H9 (cell line): ENCODE results near the gene ATP2A2. TPM values are rescaled to one million over a fixed set of nuclear protein-coding genes. Genes with fewer than 3 reads are reported as not detected.
A peak's percentile ranks its signal among the peaks of the same experiment; 100 is the strongest.
"Not testable (repeated sequence)": the region's sequence is repeated elsewhere in the genome, so short reads cannot be mapped to it uniquely, and the experiment has no call there.

Experiments used
- DNase-seq: peaks from one replicate; pipeline ENCODE4 v3.0.0-alpha.2; 2017
- H2AFZ ChIP-seq: one replicate; pipeline ENCODE4 v1.6.1; 2013; ENCODE audit warnings: mild to moderate bottlenecking, low read length, control low read depth, moderate library complexity
- H2AK5ac ChIP-seq: 2 replicates; pipeline ENCODE4 v1.6.1; 2013; ENCODE audit warnings: low read length, control low read depth, mixed read lengths; ENCODE audit not compliant: insufficient read length
- H2BK120ac ChIP-seq: one replicate; pipeline ENCODE4 v1.6.1; 2013; ENCODE audit warnings: low read depth, mild to moderate bottlenecking, low read length, control low read depth, inconsistent platforms; ENCODE audit not compliant: poor library complexity, severe bottlenecking
- H2BK12ac ChIP-seq: 2 replicates; pipeline ENCODE4 v1.6.1; 2013; ENCODE audit warnings: low read length, control low read depth, mixed read lengths, low read depth; ENCODE audit not compliant: insufficient read length
- H2BK15ac ChIP-seq: 2 replicates; pipeline ENCODE4 v1.6.1; 2013; ENCODE audit warnings: low read depth, low read length, control low read depth
- H2BK20ac ChIP-seq: one replicate; pipeline ENCODE4 v1.6.1; 2013; ENCODE audit warnings: low read depth, mild to moderate bottlenecking, low read length, control low read depth, inconsistent platforms; ENCODE audit not compliant: poor library complexity, severe bottlenecking
- H2BK5ac ChIP-seq: 2 replicates; pipeline ENCODE4 v1.6.1; 2013; ENCODE audit warnings: low read length, control low read depth, mixed read lengths; ENCODE audit not compliant: insufficient read length
- H3K14ac ChIP-seq: 2 replicates; pipeline ENCODE4 v1.6.1; 2013; ENCODE audit warnings: low read length, control low read depth; ENCODE audit not compliant: insufficient read depth
- H3K18ac ChIP-seq: 2 replicates; pipeline ENCODE4 v1.6.1; 2013; ENCODE audit warnings: low read depth, mild to moderate bottlenecking, mixed read lengths, low read length, control low read depth; ENCODE audit not compliant: insufficient read length
- H3K23ac ChIP-seq: 2 replicates; pipeline ENCODE4 v1.6.1; 2013; ENCODE audit warnings: low read length, control low read depth, mixed read lengths, low read depth; ENCODE audit not compliant: insufficient read length
- H3K23me2 ChIP-seq: 2 replicates; pipeline ENCODE4 v1.6.1; 2013; ENCODE audit warnings: low read depth, mild to moderate bottlenecking, mixed read lengths, low read length, control low read depth; ENCODE audit not compliant: insufficient read length, poor library complexity, severe bottlenecking
- H3K27ac ChIP-seq: 2 replicates; pipeline ENCODE4 v1.5.1; 2013; ENCODE audit warnings: low read length, control low read depth, mixed read lengths, low read depth; ENCODE audit not compliant: insufficient read length
- H3K27me3 ChIP-seq: 2 replicates; pipeline ENCODE4 v1.6.1; 2013; ENCODE audit warnings: low read length, control low read depth, inconsistent platforms; ENCODE audit not compliant: insufficient read depth
- H3K4ac ChIP-seq: 2 replicates; pipeline ENCODE4 v1.6.1; 2013; ENCODE audit warnings: low read depth, mild to moderate bottlenecking, control low read depth, inconsistent platforms, low read length, moderate library complexity
- H3K4me1 ChIP-seq: 2 replicates; pipeline ENCODE4 v1.6.1; 2013; ENCODE audit warnings: low read length, control low read depth, inconsistent platforms; ENCODE audit not compliant: insufficient read depth
- H3K4me2 ChIP-seq: 2 replicates; pipeline ENCODE4 v1.6.1; 2013; ENCODE audit warnings: low read length, control low read depth, mixed read lengths; ENCODE audit not compliant: insufficient read length, insufficient read depth
- H3K56ac ChIP-seq: 2 replicates; pipeline ENCODE4 v1.6.1; 2013; ENCODE audit warnings: low read depth, mild to moderate bottlenecking, mixed read lengths, low read length, control low read depth; ENCODE audit not compliant: insufficient read length
- H3K79me1 ChIP-seq: 2 replicates; pipeline ENCODE4 v1.6.1; 2013; ENCODE audit warnings: low read depth, mild to moderate bottlenecking, moderate library complexity, low read length, control low read depth, inconsistent platforms; ENCODE audit not compliant: insufficient read depth, poor library complexity, severe bottlenecking
- H3K79me2 ChIP-seq: 2 replicates; pipeline ENCODE4 v1.6.1; 2013; ENCODE audit warnings: low read length, control low read depth, inconsistent platforms; ENCODE audit not compliant: insufficient read depth
- H3K9ac ChIP-seq: 2 replicates; pipeline ENCODE4 v1.6.1; 2013; ENCODE audit warnings: low read length, control low read depth, mixed read lengths; ENCODE audit not compliant: insufficient read length; ENCODE audit errors: extremely low read depth
- H3K9me3 ChIP-seq: one replicate; pipeline ENCODE4 v1.6.1; 2013; ENCODE audit warnings: low read depth, low read length, inconsistent platforms; ENCODE audit not compliant: control insufficient read depth
- H3T11ph ChIP-seq: one replicate; pipeline ENCODE4 v1.6.1; 2013; ENCODE audit warnings: mild to moderate bottlenecking, low read length, control low read depth, inconsistent platforms
- H4K20me1 ChIP-seq: one replicate; pipeline ENCODE4 v1.6.1; 2013; ENCODE audit not compliant: control insufficient read depth, insufficient read length, insufficient read depth
- H4K5ac ChIP-seq: 2 replicates; pipeline ENCODE4 v1.6.1; 2013; ENCODE audit warnings: low read depth, mild to moderate bottlenecking, mixed read lengths, low read length, control low read depth; ENCODE audit not compliant: insufficient read length
- H4K8ac ChIP-seq: replicated peaks from 2 replicates; pipeline ENCODE4 v1.6.1; 2013; ENCODE audit warnings: low read length, control low read depth, mixed read lengths, low read depth; ENCODE audit not compliant: insufficient read length
- H4K91ac ChIP-seq: 2 replicates; pipeline ENCODE4 v1.6.1; 2013; ENCODE audit warnings: low read depth, mild to moderate bottlenecking, moderate library complexity, mixed read lengths, low read length, control low read depth; ENCODE audit not compliant: insufficient read length
- H3K27ac Mint-ChIP-seq, 3 experiments: 2 replicates in 2 of 3; 3 replicates in 1 of 3; pipeline ENCODE4 v1.8.0; 2020 to 2021; ENCODE audit warnings: mixed read lengths in 3 of 3, mild to moderate bottlenecking in 1 of 3, moderate library complexity in 1 of 3
- H3K27me3 Mint-ChIP-seq: 2 replicates; pipeline ENCODE4 v1.8.0; 2021; ENCODE audit warnings: low read depth, mild to moderate bottlenecking, moderate library complexity, mixed read lengths
- H3K36me3 Mint-ChIP-seq, 3 experiments: 2 replicates in 2 of 3; 3 replicates in 1 of 3; pipeline ENCODE4 v1.8.0; 2020 to 2021; ENCODE audit warnings: low read depth in 3 of 3, mixed read lengths in 3 of 3; ENCODE audit not compliant: insufficient read depth in 1 of 3
- H3K4me1 Mint-ChIP-seq, 2 experiments: 2 replicates each; pipeline ENCODE4 v1.8.0; 2020; ENCODE audit warnings: mixed read lengths in 2 of 2
- H3K4me3 Mint-ChIP-seq, 2 experiments: 2 replicates in 1 of 2; 3 replicates in 1 of 2; pipeline ENCODE4 v1.8.0; 2020 to 2021; ENCODE audit warnings: mild to moderate bottlenecking in 2 of 2, mixed read lengths in 2 of 2, moderate library complexity in 1 of 2
- H3K9me3 Mint-ChIP-seq, 2 experiments: 2 replicates in 1 of 2; 3 replicates in 1 of 2; pipeline ENCODE4 v1.8.0; 2020; ENCODE audit warnings: mild to moderate bottlenecking in 2 of 2, mixed read lengths in 2 of 2, moderate library complexity in 1 of 2
- WGBS: extraction: QIAGEN DNeasy Blood & Tissue Kit; methylation state at CpG from one replicate; pipeline ENCODE4 v1.1.7; 2013; ENCODE audit warnings: missing lambda C conversion rate, low lambda C conversion rate, mixed read lengths; ENCODE audit not compliant: insufficient read length; ENCODE audit errors: extremely low coverage; 5-methylcytosine and 5-hydroxymethylcytosine counted together
- total RNA-seq: library from RNA; stranded (reverse); gene quantifications from 2 replicates; pipeline ENCODE4 v1.2.1, GENCODE V29; 2021
- TF ChIP-seq, protein P1 (sequence below): fragments of 200-600 bp; sonication (generic); conservative IDR thresholded peaks from 3 replicates; pipeline ENCODE4 v1.8.0; 2021; ENCODE audit warnings: antibody characterized with exemption, mild to moderate bottlenecking

ATP2A2 gene
- total RNA-seq, 1 experiment from 2014 or later: 257 TPM

DNA sequence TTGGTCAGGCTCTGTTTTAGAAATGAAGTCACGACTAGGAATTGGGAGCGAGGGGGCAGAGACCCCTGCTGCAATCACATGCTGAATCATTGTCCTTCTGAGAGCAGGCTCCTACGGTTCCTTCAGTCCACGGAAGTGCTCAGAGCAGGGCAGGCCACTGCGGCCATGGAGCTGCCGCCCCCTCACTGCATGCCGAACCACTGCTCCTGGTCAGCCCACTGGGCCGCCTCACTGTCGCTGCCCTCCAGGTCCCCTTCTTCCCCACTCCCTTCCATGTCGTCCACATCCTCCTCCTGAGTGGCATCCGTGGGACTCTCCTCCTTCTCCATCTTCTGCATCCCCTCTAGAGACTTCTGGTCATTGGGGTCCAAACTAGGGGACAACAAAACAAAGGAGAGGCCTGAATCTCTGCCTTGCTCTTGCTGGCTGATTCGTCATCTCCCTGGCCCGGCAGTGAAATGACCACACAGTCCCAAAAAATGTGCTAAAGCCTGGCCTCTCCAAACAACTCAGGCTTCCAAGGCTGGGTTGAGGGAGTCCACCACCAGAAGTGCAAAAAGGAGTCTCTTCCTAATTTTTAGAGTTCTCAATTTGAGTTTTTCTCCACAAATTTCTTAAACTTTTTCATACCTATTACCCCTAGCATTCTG lies 93.0 kb downstream of the ATP2A2 start:
- Mint-ChIP-seq H3K36me3 (peaks cover 30 to 81% (median 64%) of the 10 kb centered on the region in 3 experiments), H3K27me3 (no peaks in the 10 kb centered on the region), H3K4me3 (no peak overlapping the region), H3K27ac (peak overlapping the region; percentile 29 to 79 (median 62); a peak in 3 of 7 replicates), H3K9me3 (no peaks in the 10 kb centered on the region), H3K4me1 (no peaks in the 10 kb centered on the region)
- Histone ChIP-seq H2BK5ac (no peak overlapping the region), H2BK12ac (no peak overlapping the region), H2AFZ (no peak overlapping the region), H3T11ph (no peak overlapping the region), H3K27ac (no peak overlapping the region), H3K79me2 (no peaks in the 10 kb centered on the region), H3K9ac (no peak overlapping the region), H3K9me3 (no peaks in the 10 kb centered on the region), H2BK15ac (no peak overlapping the region), H4K5ac (no peak overlapping the region), H3K23ac (no peak overlapping the region), H4K8ac (no peak overlapping the region), H3K4me2 (no peak overlapping the region), H3K14ac (no peak overlapping the region), H3K56ac (no peak overlapping the region), H2AK5ac (no peak overlapping the region), H2BK20ac (no peak overlapping the region), H3K79me1 (no peaks in the 10 kb centered on the region), H3K27me3 (no peaks in the 10 kb centered on the region), H4K20me1 (no peaks in the 10 kb centered on the region), H3K4ac (no peak overlapping the region), H3K18ac (no peak overlapping the region), H4K91ac (no peak overlapping the region), H2BK120ac (no peak overlapping the region), H3K4me1 (no peaks in the 10 kb centered on the region), H3K23me2 (no peaks in the 10 kb centered on the region)
- WGBS: no CpG with 5 or more reads among the region's 13 CpGs
- DNase-seq: no peak
- TF ChIP-seq, protein P1, sequence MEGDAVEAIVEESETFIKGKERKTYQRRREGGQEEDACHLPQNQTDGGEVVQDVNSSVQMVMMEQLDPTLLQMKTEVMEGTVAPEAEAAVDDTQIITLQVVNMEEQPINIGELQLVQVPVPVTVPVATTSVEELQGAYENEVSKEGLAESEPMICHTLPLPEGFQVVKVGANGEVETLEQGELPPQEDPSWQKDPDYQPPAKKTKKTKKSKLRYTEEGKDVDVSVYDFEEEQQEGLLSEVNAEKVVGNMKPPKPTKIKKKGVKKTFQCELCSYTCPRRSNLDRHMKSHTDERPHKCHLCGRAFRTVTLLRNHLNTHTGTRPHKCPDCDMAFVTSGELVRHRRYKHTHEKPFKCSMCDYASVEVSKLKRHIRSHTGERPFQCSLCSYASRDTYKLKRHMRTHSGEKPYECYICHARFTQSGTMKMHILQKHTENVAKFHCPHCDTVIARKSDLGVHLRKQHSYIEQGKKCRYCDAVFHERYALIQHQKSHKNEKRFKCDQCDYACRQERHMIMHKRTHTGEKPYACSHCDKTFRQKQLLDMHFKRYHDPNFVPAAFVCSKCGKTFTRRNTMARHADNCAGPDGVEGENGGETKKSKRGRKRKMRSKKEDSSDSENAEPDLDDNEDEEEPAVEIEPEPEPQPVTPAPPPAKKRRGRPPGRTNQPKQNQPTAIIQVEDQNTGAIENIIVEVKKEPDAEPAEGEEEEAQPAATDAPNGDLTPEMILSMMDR: no peak

DNA sequence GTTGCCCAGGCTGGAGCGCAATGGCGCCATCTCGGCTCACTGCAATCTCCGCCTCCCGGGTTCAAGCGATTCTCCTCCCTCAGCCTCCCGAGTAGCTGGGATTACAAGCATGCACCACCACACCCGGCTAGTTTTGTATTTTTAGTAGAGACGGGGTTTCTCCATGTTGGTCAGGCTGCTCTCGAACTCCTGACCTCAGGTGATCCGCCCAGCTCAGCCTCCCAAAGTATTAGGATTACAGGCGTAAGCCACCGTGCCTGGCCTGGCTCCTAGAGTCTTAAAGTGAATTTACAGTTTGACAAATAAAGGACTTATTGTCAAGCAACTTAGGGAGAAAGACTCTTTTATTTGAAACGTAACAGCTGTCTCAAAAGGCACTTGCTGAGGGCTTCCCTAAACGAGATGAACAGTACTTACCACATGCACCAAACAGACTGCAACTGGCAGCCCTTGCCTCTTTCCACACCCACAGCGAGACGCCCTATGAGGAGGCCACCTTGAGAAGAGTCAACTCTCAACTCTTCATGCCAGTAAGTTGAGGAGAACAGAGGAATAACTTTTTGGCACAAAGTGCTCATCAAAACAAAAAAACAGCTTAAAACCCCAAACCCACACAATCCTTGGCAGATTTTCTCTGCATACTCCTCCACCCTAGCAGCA lies 97.2 kb downstream of the ATP2A2 start:
- not testable (repeated sequence) for H2AFZ ChIP-seq, H2BK12ac ChIP-seq, H3K14ac ChIP-seq, H4K8ac ChIP-seq, H2BK15ac ChIP-seq, H2BK5ac ChIP-seq, H3T11ph ChIP-seq, H2BK20ac ChIP-seq, H3K4me1 Mint-ChIP-seq, H3K23me2 ChIP-seq, H2BK120ac ChIP-seq, H3K9me3 Mint-ChIP-seq, H3K27ac ChIP-seq, H3K4me3 Mint-ChIP-seq, H3K79me1 ChIP-seq, H3K9ac ChIP-seq, H3K56ac ChIP-seq, H4K91ac ChIP-seq, H3K27me3 Mint-ChIP-seq, H3K23ac ChIP-seq, H2AK5ac ChIP-seq, DNase-seq, H3K18ac ChIP-seq, H4K5ac ChIP-seq, H3K79me2 ChIP-seq, H3K27ac Mint-ChIP-seq, H3K4me2 ChIP-seq, H3K4ac ChIP-seq, H4K20me1 ChIP-seq, H3K27me3 ChIP-seq, H3K4me1 ChIP-seq, H3K9me3 ChIP-seq
- WGBS: no CpG with 5 or more reads among the region's 17 CpGs
- peaks cover 48 to 91% (median 87%) of the 10 kb centered on the region in 3 experiments for H3K36me3 Mint-ChIP-seq
